ENCODE measurements around the gene ABCF1. TPM values are rescaled to one million over a fixed set of nuclear protein-coding genes. Genes with fewer than 3 reads are reported as not detected.

The ABCF1 gene
- total RNA-seq, 1 experiment from 2014 or later, result 101 TPM

DNA sequence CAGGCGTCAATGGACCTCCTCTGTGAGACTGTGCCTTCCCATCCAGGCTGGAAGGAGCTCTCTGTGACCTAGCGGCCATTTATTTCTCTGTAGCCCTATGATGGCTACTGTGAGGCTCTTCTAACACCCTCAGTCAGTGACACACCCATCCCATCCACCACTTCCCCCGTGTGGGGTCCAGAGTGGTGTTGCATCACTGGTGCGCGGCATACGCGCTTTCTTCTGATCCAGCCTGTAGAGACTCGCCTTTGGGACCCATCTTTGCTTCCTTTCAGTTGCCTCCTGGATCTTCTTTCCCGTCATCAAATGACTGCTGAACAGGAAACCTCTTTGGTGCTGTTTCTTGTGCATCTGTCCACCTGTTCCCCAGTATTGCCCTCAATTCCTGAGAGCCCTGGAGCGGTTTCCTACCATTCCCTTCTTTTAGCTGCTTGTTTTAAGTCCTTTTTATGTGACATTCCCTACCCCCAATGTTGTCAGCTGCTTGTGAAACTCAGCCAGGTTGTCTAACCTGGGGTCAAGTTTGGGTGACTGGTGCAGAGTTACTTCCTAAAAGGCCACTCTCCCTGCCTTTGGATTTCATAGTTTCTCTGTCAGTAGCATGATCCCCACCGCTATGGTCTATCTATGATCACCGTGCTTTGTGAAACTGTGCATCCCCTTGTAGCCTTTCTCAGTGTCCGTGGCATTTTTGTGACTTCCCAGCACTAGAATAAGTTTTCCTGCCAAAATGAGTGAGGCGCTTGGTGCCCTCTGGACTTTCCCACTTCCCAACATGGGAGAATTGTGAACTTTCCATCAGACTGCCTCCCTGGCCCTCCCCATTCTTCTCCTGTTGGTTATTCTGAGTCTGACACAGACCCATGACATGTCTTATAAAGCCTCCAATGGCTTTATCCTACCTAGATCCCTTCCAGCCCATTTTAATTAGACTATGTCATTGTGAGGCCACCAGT, 8.5 kb upstream of the ABCF1 start (continued):
- TF ChIP-seq, protein P1, sequence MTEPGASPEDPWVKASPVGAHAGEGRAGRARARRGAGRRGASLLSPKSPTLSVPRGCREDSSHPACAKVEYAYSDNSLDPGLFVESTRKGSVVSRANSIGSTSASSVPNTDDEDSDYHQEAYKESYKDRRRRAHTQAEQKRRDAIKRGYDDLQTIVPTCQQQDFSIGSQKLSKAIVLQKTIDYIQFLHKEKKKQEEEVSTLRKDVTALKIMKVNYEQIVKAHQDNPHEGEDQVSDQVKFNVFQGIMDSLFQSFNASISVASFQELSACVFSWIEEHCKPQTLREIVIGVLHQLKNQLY (CRISPR knock-in tag; IDR thresholded peaks at IDR 0.05), result no peak
- TF ChIP-seq ESRRA (CRISPR knock-in tag; IDR thresholded peaks at IDR 0.05; ENCODE audit: borderline replicate concordance), result no peak
- TF ChIP-seq ETV6 (CRISPR knock-in tag; IDR thresholded peaks at IDR 0.05), result no peak
- TF ChIP-seq ZNF423 (CRISPR knock-in tag; IDR thresholded peaks at IDR 0.05), result no peak

DNA sequence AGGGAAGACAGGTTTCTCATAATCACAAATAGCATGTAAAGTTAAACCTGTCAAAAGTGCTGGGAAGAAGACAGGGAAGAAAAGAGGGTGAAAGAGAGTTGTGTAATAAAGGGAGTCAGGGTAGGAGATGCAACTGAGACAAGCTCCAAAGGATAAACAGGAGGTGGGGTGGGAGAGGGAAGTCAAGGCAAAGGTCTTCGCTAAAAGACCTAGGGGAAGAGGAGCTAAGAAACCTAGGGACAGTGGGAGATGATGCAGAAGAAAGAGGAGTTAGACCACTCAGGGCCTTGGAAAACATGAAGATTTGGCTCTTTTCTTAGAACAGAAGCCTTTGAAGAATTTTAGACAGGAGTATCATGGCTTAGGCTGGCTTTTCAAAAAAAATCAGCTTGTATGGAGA, 7.1 kb upstream of the ABCF1 start:
- Mint-ChIP-seq H3K4me3 (no peak overlapping the region), H3K27ac (no peak overlapping the region), H3K4me1 (no peaks in the 10 kb centered on the region), H3K9me3 (no peaks in the 10 kb centered on the region), H3K36me3 (peaks cover 21% of the 10 kb centered on the region), H3K27me3 (ENCODE audit: low read depth) (no peaks in the 10 kb centered on the region)
- DNase-seq (ENCODE audit: low spot score) (no peak), ATAC-seq (no peak)
- CTCF ChIA-PET, result interaction anchor here (1.0 to 2.7 kb wide), 2 partner anchors 19 to 82 kb away, joined by 3 to 7 read pairs; no protein-coding TSS in a partner anchor
- POLR2A ChIA-PET, result interaction anchor here (0.7 kb wide), 1 partner anchor 12 kb away, joined by 3 read pairs; no protein-coding TSS in a partner anchor
- TF ChIP-seq, protein P1 (CRISPR knock-in tag; IDR thresholded peaks at IDR 0.05), result no peak
- TF ChIP-seq ZNF232 (CRISPR knock-in tag; IDR thresholded peaks at IDR 0.05) (no peak), NR1H2 (CRISPR knock-in tag; IDR thresholded peaks at IDR 0.05) (no peak), TP53 (CRISPR knock-in tag; IDR thresholded peaks at IDR 0.05) (no peak), FOXP1 (CRISPR knock-in tag; IDR thresholded peaks at IDR 0.05; ENCODE audit: borderline replicate concordance) (no peak), RELA (CRISPR knock-in tag; IDR thresholded peaks at IDR 0.05; ENCODE audit: borderline replicate concordance) (no peak), ZNF138 (CRISPR knock-in tag; conservative IDR thresholded peaks at IDR 0.05) (no peak), ETV6 (CRISPR knock-in tag; IDR thresholded peaks at IDR 0.05) (no peak), ATF1 (CRISPR knock-in tag; IDR thresholded peaks at IDR 0.05) (no peak), ZNF396 (CRISPR knock-in tag; IDR thresholded peaks at IDR 0.05; ENCODE audit: borderline replicate concordance) (no peak), OVOL2 (CRISPR knock-in tag; IDR thresholded peaks at IDR 0.05; ENCODE audit: borderline replicate concordance) (no peak), MYBL2 (CRISPR knock-in tag; IDR thresholded peaks at IDR 0.05) (no peak)
- TF ChIP-seq, protein P2, sequence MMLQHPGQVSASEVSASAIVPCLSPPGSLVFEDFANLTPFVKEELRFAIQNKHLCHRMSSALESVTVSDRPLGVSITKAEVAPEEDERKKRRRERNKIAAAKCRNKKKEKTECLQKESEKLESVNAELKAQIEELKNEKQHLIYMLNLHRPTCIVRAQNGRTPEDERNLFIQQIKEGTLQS (CRISPR knock-in tag; conservative IDR thresholded peaks at IDR 0.05), result no peak
- TF ChIP-seq, protein P3, sequence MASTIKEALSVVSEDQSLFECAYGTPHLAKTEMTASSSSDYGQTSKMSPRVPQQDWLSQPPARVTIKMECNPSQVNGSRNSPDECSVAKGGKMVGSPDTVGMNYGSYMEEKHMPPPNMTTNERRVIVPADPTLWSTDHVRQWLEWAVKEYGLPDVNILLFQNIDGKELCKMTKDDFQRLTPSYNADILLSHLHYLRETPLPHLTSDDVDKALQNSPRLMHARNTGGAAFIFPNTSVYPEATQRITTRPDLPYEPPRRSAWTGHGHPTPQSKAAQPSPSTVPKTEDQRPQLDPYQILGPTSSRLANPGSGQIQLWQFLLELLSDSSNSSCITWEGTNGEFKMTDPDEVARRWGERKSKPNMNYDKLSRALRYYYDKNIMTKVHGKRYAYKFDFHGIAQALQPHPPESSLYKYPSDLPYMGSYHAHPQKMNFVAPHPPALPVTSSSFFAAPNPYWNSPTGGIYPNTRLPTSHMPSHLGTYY (CRISPR knock-in tag; IDR thresholded peaks at IDR 0.05), result no peak
- TF ChIP-seq, protein P4, sequence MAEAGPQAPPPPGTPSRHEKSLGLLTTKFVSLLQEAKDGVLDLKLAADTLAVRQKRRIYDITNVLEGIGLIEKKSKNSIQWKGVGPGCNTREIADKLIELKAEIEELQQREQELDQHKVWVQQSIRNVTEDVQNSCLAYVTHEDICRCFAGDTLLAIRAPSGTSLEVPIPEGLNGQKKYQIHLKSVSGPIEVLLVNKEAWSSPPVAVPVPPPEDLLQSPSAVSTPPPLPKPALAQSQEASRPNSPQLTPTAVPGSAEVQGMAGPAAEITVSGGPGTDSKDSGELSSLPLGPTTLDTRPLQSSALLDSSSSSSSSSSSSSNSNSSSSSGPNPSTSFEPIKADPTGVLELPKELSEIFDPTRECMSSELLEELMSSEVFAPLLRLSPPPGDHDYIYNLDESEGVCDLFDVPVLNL (CRISPR knock-in tag; IDR thresholded peaks at IDR 0.05; ENCODE audit: borderline replicate concordance, low read depth), result no peak
- TF ChIP-seq, protein P5, sequence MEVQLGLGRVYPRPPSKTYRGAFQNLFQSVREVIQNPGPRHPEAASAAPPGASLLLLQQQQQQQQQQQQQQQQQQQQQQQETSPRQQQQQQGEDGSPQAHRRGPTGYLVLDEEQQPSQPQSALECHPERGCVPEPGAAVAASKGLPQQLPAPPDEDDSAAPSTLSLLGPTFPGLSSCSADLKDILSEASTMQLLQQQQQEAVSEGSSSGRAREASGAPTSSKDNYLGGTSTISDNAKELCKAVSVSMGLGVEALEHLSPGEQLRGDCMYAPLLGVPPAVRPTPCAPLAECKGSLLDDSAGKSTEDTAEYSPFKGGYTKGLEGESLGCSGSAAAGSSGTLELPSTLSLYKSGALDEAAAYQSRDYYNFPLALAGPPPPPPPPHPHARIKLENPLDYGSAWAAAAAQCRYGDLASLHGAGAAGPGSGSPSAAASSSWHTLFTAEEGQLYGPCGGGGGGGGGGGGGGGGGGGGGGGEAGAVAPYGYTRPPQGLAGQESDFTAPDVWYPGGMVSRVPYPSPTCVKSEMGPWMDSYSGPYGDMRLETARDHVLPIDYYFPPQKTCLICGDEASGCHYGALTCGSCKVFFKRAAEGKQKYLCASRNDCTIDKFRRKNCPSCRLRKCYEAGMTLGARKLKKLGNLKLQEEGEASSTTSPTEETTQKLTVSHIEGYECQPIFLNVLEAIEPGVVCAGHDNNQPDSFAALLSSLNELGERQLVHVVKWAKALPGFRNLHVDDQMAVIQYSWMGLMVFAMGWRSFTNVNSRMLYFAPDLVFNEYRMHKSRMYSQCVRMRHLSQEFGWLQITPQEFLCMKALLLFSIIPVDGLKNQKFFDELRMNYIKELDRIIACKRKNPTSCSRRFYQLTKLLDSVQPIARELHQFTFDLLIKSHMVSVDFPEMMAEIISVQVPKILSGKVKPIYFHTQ (CRISPR knock-in tag; IDR thresholded peaks at IDR 0.05), result no peak
- TF ChIP-seq, protein P6, sequence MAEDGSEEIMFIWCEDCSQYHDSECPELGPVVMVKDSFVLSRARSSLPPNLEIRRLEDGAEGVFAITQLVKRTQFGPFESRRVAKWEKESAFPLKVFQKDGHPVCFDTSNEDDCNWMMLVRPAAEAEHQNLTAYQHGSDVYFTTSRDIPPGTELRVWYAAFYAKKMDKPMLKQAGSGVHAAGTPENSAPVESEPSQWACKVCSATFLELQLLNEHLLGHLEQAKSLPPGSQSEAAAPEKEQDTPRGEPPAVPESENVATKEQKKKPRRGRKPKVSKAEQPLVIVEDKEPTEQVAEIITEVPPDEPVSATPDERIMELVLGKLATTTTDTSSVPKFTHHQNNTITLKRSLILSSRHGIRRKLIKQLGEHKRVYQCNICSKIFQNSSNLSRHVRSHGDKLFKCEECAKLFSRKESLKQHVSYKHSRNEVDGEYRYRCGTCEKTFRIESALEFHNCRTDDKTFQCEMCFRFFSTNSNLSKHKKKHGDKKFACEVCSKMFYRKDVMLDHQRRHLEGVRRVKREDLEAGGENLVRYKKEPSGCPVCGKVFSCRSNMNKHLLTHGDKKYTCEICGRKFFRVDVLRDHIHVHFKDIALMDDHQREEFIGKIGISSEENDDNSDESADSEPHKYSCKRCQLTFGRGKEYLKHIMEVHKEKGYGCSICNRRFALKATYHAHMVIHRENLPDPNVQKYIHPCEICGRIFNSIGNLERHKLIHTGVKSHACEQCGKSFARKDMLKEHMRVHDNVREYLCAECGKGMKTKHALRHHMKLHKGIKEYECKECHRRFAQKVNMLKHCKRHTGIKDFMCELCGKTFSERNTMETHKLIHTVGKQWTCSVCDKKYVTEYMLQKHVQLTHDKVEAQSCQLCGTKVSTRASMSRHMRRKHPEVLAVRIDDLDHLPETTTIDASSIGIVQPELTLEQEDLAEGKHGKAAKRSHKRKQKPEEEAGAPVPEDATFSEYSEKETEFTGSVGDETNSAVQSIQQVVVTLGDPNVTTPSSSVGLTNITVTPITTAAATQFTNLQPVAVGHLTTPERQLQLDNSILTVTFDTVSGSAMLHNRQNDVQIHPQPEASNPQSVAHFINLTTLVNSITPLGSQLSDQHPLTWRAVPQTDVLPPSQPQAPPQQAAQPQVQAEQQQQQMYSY (CRISPR knock-in tag; IDR thresholded peaks at IDR 0.05), result no peak
